ENCODE data around the gene CACHD1. TPM values are rescaled to one million over a fixed set of nuclear protein-coding genes. Genes with fewer than 3 reads are reported as not detected.

The CACHD1 gene
- polyA plus RNA-seq, 4 donors = 0.81 to 12.5 (median 2.3) TPM

GRCh38 chr1:64545118-64545843 lies 75.4 kb downstream of the CACHD1 start:
- DNase-seq (no peak), FAIRE-seq (no peak)
- Histone ChIP-seq H3K9me3 (ENCODE audit: control insufficient read depth in 2 of 2, insufficient read depth in 1 of 2, low read depth in 1 of 2, low read length in 1 of 2) (no peaks in the 10 kb centered on the region), H3K36me3 (ENCODE audit: control insufficient read depth in 3 of 3, insufficient read depth in 2 of 3, low read depth in 1 of 3, low read length in 3 of 3) (no peaks in the 10 kb centered on the region), H3K4me3 (ENCODE audit: low read depth in 1 of 3, low read length in 3 of 3) (no peak overlapping the region), H3K27me3 (ENCODE audit: control insufficient read depth in 3 of 3, insufficient read depth in 3 of 3, low read length in 3 of 3) (no peaks in the 10 kb centered on the region), H3K4me1 (ENCODE audit: control insufficient read depth in 3 of 3, insufficient read depth in 2 of 3, low read depth in 1 of 3, low read length in 2 of 3) (no peaks in the 10 kb centered on the region), H3K27ac (ENCODE audit: low read depth in 1 of 3, low read length in 2 of 3) (no peak overlapping the region)
- 69 to 79% (median 76%) methylated on average over 6 of the region's 6 CpGs for WGBS, 3 donors

GRCh38 chr1:64546013-64546412 lies 76.1 kb downstream of the CACHD1 start:
- Histone ChIP-seq H3K4me1 (ENCODE audit: control insufficient read depth in 3 of 3, insufficient read depth in 2 of 3, low read depth in 1 of 3, low read length in 2 of 3) (no peaks in the 10 kb centered on the region), H3K4me3 (ENCODE audit: low read depth in 1 of 3, low read length in 3 of 3) (no peak overlapping the region), H3K36me3 (ENCODE audit: control insufficient read depth in 3 of 3, insufficient read depth in 2 of 3, low read depth in 1 of 3, low read length in 3 of 3) (no peaks in the 10 kb centered on the region), H3K27ac (ENCODE audit: low read depth in 1 of 3, low read length in 2 of 3) (no peak overlapping the region), H3K9me3 (ENCODE audit: control insufficient read depth in 2 of 2, insufficient read depth in 1 of 2, low read depth in 1 of 2, low read length in 1 of 2) (no peaks in the 10 kb centered on the region), H3K27me3 (ENCODE audit: control insufficient read depth in 3 of 3, insufficient read depth in 3 of 3, low read length in 3 of 3) (no peaks in the 10 kb centered on the region)
- WGBS, 3 donors = 48 to 74% (median 73%) methylated on average over 2 of the region's 2 CpGs
- DNase-seq = no peak
- FAIRE-seq = no peak

- Histone ChIP-seq H3K9me3 (ENCODE audit: control insufficient read depth in 2 of 2, insufficient read depth in 1 of 2, low read depth in 1 of 2, low read length in 1 of 2) (no peaks in the 10 kb centered on the region), H3K36me3 (ENCODE audit: control insufficient read depth in 3 of 3, insufficient read depth in 2 of 3, low read depth in 1 of 3, low read length in 3 of 3) (peaks cover 0 to 4% (median 0%) of the 10 kb centered on the region in 3 donors), H3K27ac (ENCODE audit: low read depth in 1 of 3, low read length in 2 of 3) (no peak overlapping the region), H3K4me1 (ENCODE audit: control insufficient read depth in 3 of 3, insufficient read depth in 2 of 3, low read depth in 1 of 3, low read length in 2 of 3) (no peaks in the 10 kb centered on the region), H3K4me3 (ENCODE audit: low read depth in 1 of 3, low read length in 3 of 3) (no peak overlapping the region), H3K27me3 (ENCODE audit: control insufficient read depth in 3 of 3, insufficient read depth in 3 of 3, low read length in 3 of 3) (no peaks in the 10 kb centered on the region)
- FAIRE-seq = no peak
- 58 to 73% (median 61%) methylated on average over 6 of the region's 6 CpGs for WGBS, 3 donors
- no peak for DNase-seq
Measured at GRCh38 chr1:64549464-64550239, 79.7 kb downstream of the CACHD1 start.

GRCh38 chr1:64550510-64550909 lies 80.6 kb downstream of the CACHD1 start:
- no peak for FAIRE-seq

GRCh38 chr1:64550946-64551605 lies 81.1 kb downstream of the CACHD1 start:
- Histone ChIP-seq H3K4me3 (ENCODE audit: low read depth in 1 of 3, low read length in 3 of 3) (no peak overlapping the region), H3K36me3 (ENCODE audit: control insufficient read depth in 3 of 3, insufficient read depth in 2 of 3, low read depth in 1 of 3, low read length in 3 of 3) (peaks cover 0 to 4% (median 0%) of the 10 kb centered on the region in 3 donors), H3K4me1 (ENCODE audit: control insufficient read depth in 3 of 3, insufficient read depth in 2 of 3, low read depth in 1 of 3, low read length in 2 of 3) (no peaks in the 10 kb centered on the region), H3K27me3 (ENCODE audit: control insufficient read depth in 3 of 3, insufficient read depth in 3 of 3, low read length in 3 of 3) (no peaks in the 10 kb centered on the region), H3K27ac (ENCODE audit: low read depth in 1 of 3, low read length in 2 of 3) (no peak overlapping the region), H3K9me3 (ENCODE audit: control insufficient read depth in 2 of 2, insufficient read depth in 1 of 2, low read depth in 1 of 2, low read length in 1 of 2) (no peaks in the 10 kb centered on the region)
- WGBS, 3 donors = 58 to 70% (median 67%) methylated on average over 4 of the region's 4 CpGs
- no peak for DNase-seq
- no peak for FAIRE-seq

More at GRCh38 chr1:64550510-64550909, 80.6 kb downstream of the CACHD1 start:
- Histone ChIP-seq H3K4me3 (ENCODE audit: low read depth in 1 of 3, low read length in 3 of 3) (no peak overlapping the region), H3K4me1 (ENCODE audit: control insufficient read depth in 3 of 3, insufficient read depth in 2 of 3, low read depth in 1 of 3, low read length in 2 of 3) (no peaks in the 10 kb centered on the region), H3K9me3 (ENCODE audit: control insufficient read depth in 2 of 2, insufficient read depth in 1 of 2, low read depth in 1 of 2, low read length in 1 of 2) (no peaks in the 10 kb centered on the region), H3K27ac (ENCODE audit: low read depth in 1 of 3, low read length in 2 of 3) (no peak overlapping the region), H3K36me3 (ENCODE audit: control insufficient read depth in 3 of 3, insufficient read depth in 2 of 3, low read depth in 1 of 3, low read length in 3 of 3) (peaks cover 0 to 4% (median 0%) of the 10 kb centered on the region in 3 donors), H3K27me3 (ENCODE audit: control insufficient read depth in 3 of 3, insufficient read depth in 3 of 3, low read length in 3 of 3) (no peaks in the 10 kb centered on the region)
- 73 to 84% (median 76%) methylated on average over 5 of the region's 5 CpGs for WGBS, 3 donors
- no peak for DNase-seq

GRCh38 chr1:64553285-64553684 lies 83.4 kb downstream of the CACHD1 start:
- H3K27ac ChIP-seq (ENCODE audit: low read depth in 1 of 3, low read length in 2 of 3) = no peak overlapping the region
- H3K27me3 ChIP-seq (ENCODE audit: control insufficient read depth in 3 of 3, insufficient read depth in 3 of 3, low read length in 3 of 3) = no peaks in the 10 kb centered on the region
- DNase-seq = no peak
- no peaks in the 10 kb centered on the region for H3K9me3 ChIP-seq (ENCODE audit: control insufficient read depth in 2 of 2, insufficient read depth in 1 of 2, low read depth in 1 of 2, low read length in 1 of 2)
- no peak overlapping the region for H3K4me3 ChIP-seq (ENCODE audit: low read depth in 1 of 3, low read length in 3 of 3)
- H3K36me3 ChIP-seq (ENCODE audit: control insufficient read depth in 3 of 3, insufficient read depth in 2 of 3, low read depth in 1 of 3, low read length in 3 of 3) = peaks cover 0 to 6% (median 0%) of the 10 kb centered on the region in 3 donors
- H3K4me1 ChIP-seq (ENCODE audit: control insufficient read depth in 3 of 3, insufficient read depth in 2 of 3, low read depth in 1 of 3, low read length in 2 of 3) = no peaks in the 10 kb centered on the region
- no peak for FAIRE-seq
- WGBS, 3 donors = 76 to 81% (median 77%) methylated on average over 4 of the region's 4 CpGs

- Histone ChIP-seq H3K4me3 (ENCODE audit: low read depth in 1 of 3, low read length in 3 of 3) (no peak overlapping the region), H3K27me3 (ENCODE audit: control insufficient read depth in 3 of 3, insufficient read depth in 3 of 3, low read length in 3 of 3) (no peaks in the 10 kb centered on the region), H3K27ac (ENCODE audit: low read depth in 1 of 3, low read length in 2 of 3) (no peak overlapping the region), H3K36me3 (ENCODE audit: control insufficient read depth in 3 of 3, insufficient read depth in 2 of 3, low read depth in 1 of 3, low read length in 3 of 3) (peaks cover 0 to 6% (median 0%) of the 10 kb centered on the region in 3 donors), H3K4me1 (ENCODE audit: control insufficient read depth in 3 of 3, insufficient read depth in 2 of 3, low read depth in 1 of 3, low read length in 2 of 3) (no peaks in the 10 kb centered on the region), H3K9me3 (ENCODE audit: control insufficient read depth in 2 of 2, insufficient read depth in 1 of 2, low read depth in 1 of 2, low read length in 1 of 2) (no peaks in the 10 kb centered on the region)
- FAIRE-seq (no peak), DNase-seq (peak; percentile 24 to 70)
- WGBS, 3 donors = 41 to 75% (median 43%) methylated on average over 1 of the region's 1 CpG
Measured at GRCh38 chr1:64555947-64556346, 86.0 kb downstream of the CACHD1 start.

- no peak for FAIRE-seq
- Histone ChIP-seq H3K27ac (ENCODE audit: low read depth in 1 of 3, low read length in 2 of 3) (no peak overlapping the region), H3K9me3 (ENCODE audit: control insufficient read depth in 2 of 2, insufficient read depth in 1 of 2, low read depth in 1 of 2, low read length in 1 of 2) (peaks cover 0 to 5% of the 10 kb centered on the region in 2 donors), H3K4me3 (ENCODE audit: low read depth in 1 of 3, low read length in 3 of 3) (no peak overlapping the region), H3K36me3 (ENCODE audit: control insufficient read depth in 3 of 3, insufficient read depth in 2 of 3, low read depth in 1 of 3, low read length in 3 of 3) (peaks cover 0 to 2% (median 0%) of the 10 kb centered on the region in 3 donors), H3K27me3 (ENCODE audit: control insufficient read depth in 3 of 3, insufficient read depth in 3 of 3, low read length in 3 of 3) (no peaks in the 10 kb centered on the region), H3K4me1 (ENCODE audit: control insufficient read depth in 3 of 3, insufficient read depth in 2 of 3, low read depth in 1 of 3, low read length in 2 of 3) (no peaks in the 10 kb centered on the region)
- no peak for DNase-seq
- 70 to 96% (median 92%) methylated on average over 2 of the region's 2 CpGs for WGBS, 3 donors
Measured at GRCh38 chr1:64561993-64562392, 92.1 kb downstream of the CACHD1 start.

All from small intestine (tissue), 7 donors.